ENCODE results near the gene RBL2. TPM values are rescaled to one million over a fixed set of nuclear protein-coding genes. Genes with fewer than 3 reads are reported as not detected.

RBL2 gene
- total RNA-seq, 1 experiment from 2014 or later, result 39.6 TPM

DNA sequence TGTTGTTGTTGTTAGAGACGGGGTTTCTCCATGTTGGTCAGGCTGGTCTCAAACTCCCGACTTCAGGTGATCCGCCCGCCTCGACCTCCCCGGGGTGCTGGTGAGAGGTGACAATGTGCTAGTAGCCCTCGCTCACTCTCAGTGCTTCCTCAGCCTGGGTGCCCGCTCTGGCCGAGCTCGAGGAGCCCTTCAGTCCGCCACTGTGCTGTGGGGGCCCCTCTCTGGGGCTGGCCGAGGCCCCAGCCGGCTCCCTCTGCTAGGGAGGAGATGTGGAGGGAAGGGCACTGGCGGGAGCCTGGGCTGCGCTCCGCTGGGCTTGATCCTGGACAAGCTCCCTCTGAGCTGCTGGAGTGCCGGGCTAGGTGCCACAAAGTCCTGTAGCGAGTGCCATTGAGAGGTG is 21.7 kb upstream of the RBL2 start:
- intact Hi-C loops (cut with micrococcal nuclease; ENCODE audit: unreplicated experiment), result no loop called here
- CTCF ChIA-PET, result no interaction called here

DNA sequence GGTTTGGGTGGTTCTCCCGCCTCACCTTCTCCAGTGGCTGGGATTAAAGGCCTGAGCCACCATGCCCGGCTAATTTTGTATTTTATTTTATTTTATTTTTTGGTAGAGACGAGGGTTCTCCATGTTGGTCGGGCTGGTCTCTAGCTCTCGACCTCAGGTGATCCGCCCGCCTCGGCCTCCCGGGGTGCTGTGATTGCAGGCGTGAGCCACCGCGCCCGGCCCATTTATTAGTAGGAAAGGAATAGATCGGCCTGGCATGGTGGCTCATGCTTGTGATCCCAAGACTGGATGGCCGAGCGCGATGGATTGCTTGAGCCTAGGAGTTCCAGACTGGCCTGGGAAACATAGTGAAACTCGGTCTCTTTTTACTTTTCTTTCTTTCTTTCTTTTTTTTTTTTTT is 20.4 kb upstream of the RBL2 start:
- no peak for DNase-seq (ENCODE audit: low spot score)
- no peak overlapping the region for H3K27ac ChIP-seq (ENCODE audit: low read depth, low read length, poor library complexity, severe bottlenecking)
- H3K27me3 ChIP-seq (replicated peaks; ENCODE audit: insufficient read depth, low read depth, low read length, poor library complexity), result no peaks in the 10 kb centered on the region
- no peaks in the 10 kb centered on the region for H3K9me3 ChIP-seq (ENCODE audit: low read depth, low read length, poor library complexity, severe bottlenecking)
- H3K4me1 ChIP-seq (ENCODE audit: insufficient read depth, low read length, poor library complexity, severe bottlenecking), result peaks cover 20% of the 10 kb centered on the region
- no peak overlapping the region for H3K4me3 ChIP-seq (ENCODE audit: low read depth, low read length, poor library complexity, severe bottlenecking)
- TF ChIP-seq, protein P1, sequence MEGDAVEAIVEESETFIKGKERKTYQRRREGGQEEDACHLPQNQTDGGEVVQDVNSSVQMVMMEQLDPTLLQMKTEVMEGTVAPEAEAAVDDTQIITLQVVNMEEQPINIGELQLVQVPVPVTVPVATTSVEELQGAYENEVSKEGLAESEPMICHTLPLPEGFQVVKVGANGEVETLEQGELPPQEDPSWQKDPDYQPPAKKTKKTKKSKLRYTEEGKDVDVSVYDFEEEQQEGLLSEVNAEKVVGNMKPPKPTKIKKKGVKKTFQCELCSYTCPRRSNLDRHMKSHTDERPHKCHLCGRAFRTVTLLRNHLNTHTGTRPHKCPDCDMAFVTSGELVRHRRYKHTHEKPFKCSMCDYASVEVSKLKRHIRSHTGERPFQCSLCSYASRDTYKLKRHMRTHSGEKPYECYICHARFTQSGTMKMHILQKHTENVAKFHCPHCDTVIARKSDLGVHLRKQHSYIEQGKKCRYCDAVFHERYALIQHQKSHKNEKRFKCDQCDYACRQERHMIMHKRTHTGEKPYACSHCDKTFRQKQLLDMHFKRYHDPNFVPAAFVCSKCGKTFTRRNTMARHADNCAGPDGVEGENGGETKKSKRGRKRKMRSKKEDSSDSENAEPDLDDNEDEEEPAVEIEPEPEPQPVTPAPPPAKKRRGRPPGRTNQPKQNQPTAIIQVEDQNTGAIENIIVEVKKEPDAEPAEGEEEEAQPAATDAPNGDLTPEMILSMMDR (conservative IDR thresholded peaks at IDR 0.05; ENCODE audit: low read depth, low read length), result no peak
- no peak for TF ChIP-seq EZH2 (IDR thresholded peaks at IDR 0.05; ENCODE audit: borderline replicate concordance, low read depth, low read length, poor library complexity, severe bottlenecking)
- ChIA-PET CTCF (no interaction called here), POLR2A (ENCODE audit: low non-redundant PET) (no interaction called here)
- intact Hi-C loops (cut with micrococcal nuclease; ENCODE audit: unreplicated experiment), result no loop called here
- BruUV-seq (replicated peaks), result no TSS peak
- H3K36me3 ChIP-seq (ENCODE audit: insufficient read depth, low read length, poor library complexity, severe bottlenecking), result no peaks in the 10 kb centered on the region

More for the DNA sequence above, 21.7 kb upstream of the RBL2 start:
- H3K36me3 ChIP-seq (ENCODE audit: insufficient read depth, low read length, poor library complexity, severe bottlenecking), result no peaks in the 10 kb centered on the region
- no peak overlapping the region for H3K4me3 ChIP-seq (ENCODE audit: low read depth, low read length, poor library complexity, severe bottlenecking)
- H3K9me3 ChIP-seq (ENCODE audit: low read depth, low read length, poor library complexity, severe bottlenecking), result no peaks in the 10 kb centered on the region
- no peaks in the 10 kb centered on the region for H3K27me3 ChIP-seq (replicated peaks; ENCODE audit: insufficient read depth, low read depth, low read length, poor library complexity)
- TF ChIP-seq, protein P1 (conservative IDR thresholded peaks at IDR 0.05; ENCODE audit: low read depth, low read length), result no peak
- no peak for TF ChIP-seq EZH2 (IDR thresholded peaks at IDR 0.05; ENCODE audit: borderline replicate concordance, low read depth, low read length, poor library complexity, severe bottlenecking)
- BruUV-seq (replicated peaks), result no TSS peak
- DNase-seq (ENCODE audit: low spot score), result no peak
- H3K27ac ChIP-seq (ENCODE audit: low read depth, low read length, poor library complexity, severe bottlenecking), result no peak overlapping the region
- peaks cover 20% of the 10 kb centered on the region for H3K4me1 ChIP-seq (ENCODE audit: insufficient read depth, low read length, poor library complexity, severe bottlenecking)
- POLR2A ChIA-PET (ENCODE audit: low non-redundant PET), result no interaction called here

DNA sequence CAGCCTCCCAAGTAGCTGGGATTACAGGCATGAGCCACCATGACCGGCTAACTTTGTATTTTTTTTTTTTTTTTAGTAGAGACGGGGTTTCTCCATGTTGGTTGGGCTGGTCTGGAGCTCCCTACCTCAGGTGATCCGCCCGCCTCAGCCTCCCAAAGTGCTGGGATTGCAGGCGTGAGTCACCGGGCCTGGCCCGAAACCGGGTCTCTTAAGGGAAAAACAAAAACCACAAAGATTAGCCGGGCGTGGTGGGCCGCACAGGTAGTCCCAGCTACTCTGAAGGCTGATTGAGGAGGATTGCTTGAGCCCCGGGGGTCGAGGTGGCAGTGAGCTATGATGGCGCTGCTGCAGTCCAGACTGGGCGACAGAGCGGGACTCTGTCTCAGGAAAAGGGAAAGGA is 19.9 kb upstream of the RBL2 start:
- no peak for DNase-seq (ENCODE audit: low spot score)
- intact Hi-C loops (cut with micrococcal nuclease; ENCODE audit: unreplicated experiment), result no loop called here
- Histone ChIP-seq H3K36me3 (ENCODE audit: insufficient read depth, low read length, poor library complexity, severe bottlenecking) (no peaks in the 10 kb centered on the region), H3K27me3 (replicated peaks; ENCODE audit: insufficient read depth, low read depth, low read length, poor library complexity) (no peaks in the 10 kb centered on the region), H3K4me3 (ENCODE audit: low read depth, low read length, poor library complexity, severe bottlenecking) (no peak overlapping the region), H3K4me1 (ENCODE audit: insufficient read depth, low read length, poor library complexity, severe bottlenecking) (peaks cover 20% of the 10 kb centered on the region), H3K9me3 (ENCODE audit: low read depth, low read length, poor library complexity, severe bottlenecking) (no peaks in the 10 kb centered on the region), H3K27ac (ENCODE audit: low read depth, low read length, poor library complexity, severe bottlenecking) (no peak overlapping the region)
- BruUV-seq (replicated peaks), result no TSS peak
- CTCF ChIA-PET, result no interaction called here
- POLR2A ChIA-PET (ENCODE audit: low non-redundant PET), result no interaction called here
- TF ChIP-seq, protein P1 (conservative IDR thresholded peaks at IDR 0.05; ENCODE audit: low read depth, low read length), result no peak
- TF ChIP-seq EZH2 (IDR thresholded peaks at IDR 0.05; ENCODE audit: borderline replicate concordance, low read depth, low read length, poor library complexity, severe bottlenecking), result no peak

Measured in A673 (cell line).